ENCODE results near the gene CAMSAP1. TPM values are rescaled to one million over a fixed set of nuclear protein-coding genes. Genes with fewer than 3 reads are reported as not detected.

Gene CAMSAP1
- total RNA-seq, 1 experiment from 2014 or later = 16.7 TPM

DNA sequence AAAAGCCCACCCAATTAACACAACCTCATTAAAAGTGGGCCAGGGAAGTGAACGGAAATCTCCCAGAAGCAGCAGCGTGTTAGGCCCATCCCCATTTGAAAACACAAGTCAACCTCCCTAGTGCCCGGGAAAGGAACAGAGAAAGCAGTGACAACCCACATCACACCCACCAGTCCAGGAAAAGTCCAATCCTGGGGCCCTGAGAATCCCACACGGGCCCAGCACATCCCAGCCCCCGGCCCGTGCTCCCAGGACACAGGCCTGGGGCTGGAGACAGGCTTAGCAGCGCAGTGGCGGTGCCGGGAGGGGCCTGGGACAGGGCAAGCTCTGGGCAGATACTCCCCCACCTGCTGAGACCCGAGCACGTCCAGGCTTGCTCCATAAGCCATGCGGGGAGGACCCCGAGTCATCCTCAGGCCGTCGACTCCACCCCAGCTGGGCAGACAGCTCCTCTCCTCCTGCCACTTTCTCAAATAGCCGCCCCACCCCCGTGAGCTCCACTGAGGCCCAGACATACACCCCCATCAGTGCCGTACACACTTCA is 104.4 kb downstream of the CAMSAP1 start:
- Histone ChIP-seq H3K36me3 (ENCODE audit: low read depth) (no peaks in the 10 kb centered on the region), H3K9me3 (ENCODE audit: insufficient read depth, low read depth) (no peaks in the 10 kb centered on the region), H3K4me3 (no peak overlapping the region), H3K27ac (no peak overlapping the region), H4K20me1 (ENCODE audit: insufficient read depth) (no peaks in the 10 kb centered on the region), H3K79me2 (ENCODE audit: low read depth) (no peaks in the 10 kb centered on the region), H3K4me1 (replicated peaks; ENCODE audit: insufficient read depth) (no peaks in the 10 kb centered on the region), H3F3A (ENCODE audit: insufficient read depth, low read depth) (no peaks in the 10 kb centered on the region), H2AFZ (no peak overlapping the region), H3K27me3 (ENCODE audit: insufficient read depth, low read depth) (no peaks in the 10 kb centered on the region), H3K9me2 (ENCODE audit: insufficient read depth) (no peaks in the 10 kb centered on the region), H3K4me2 (no peak overlapping the region)
- no peak for DNase-seq
- ChIA-PET CTCF (no interaction called here), POLR2A (ENCODE audit: unreplicated experiment) (interaction anchor here (0.6 kb wide), 1 partner anchor 13 kb away, joined by 4 read pairs; no protein-coding TSS in a partner anchor)
- TF ChIP-seq EZH2 (IDR thresholded peaks at IDR 0.05; ENCODE audit: low read depth) = no peak
- TF ChIP-seq, protein P1, sequence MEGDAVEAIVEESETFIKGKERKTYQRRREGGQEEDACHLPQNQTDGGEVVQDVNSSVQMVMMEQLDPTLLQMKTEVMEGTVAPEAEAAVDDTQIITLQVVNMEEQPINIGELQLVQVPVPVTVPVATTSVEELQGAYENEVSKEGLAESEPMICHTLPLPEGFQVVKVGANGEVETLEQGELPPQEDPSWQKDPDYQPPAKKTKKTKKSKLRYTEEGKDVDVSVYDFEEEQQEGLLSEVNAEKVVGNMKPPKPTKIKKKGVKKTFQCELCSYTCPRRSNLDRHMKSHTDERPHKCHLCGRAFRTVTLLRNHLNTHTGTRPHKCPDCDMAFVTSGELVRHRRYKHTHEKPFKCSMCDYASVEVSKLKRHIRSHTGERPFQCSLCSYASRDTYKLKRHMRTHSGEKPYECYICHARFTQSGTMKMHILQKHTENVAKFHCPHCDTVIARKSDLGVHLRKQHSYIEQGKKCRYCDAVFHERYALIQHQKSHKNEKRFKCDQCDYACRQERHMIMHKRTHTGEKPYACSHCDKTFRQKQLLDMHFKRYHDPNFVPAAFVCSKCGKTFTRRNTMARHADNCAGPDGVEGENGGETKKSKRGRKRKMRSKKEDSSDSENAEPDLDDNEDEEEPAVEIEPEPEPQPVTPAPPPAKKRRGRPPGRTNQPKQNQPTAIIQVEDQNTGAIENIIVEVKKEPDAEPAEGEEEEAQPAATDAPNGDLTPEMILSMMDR (conservative IDR thresholded peaks at IDR 0.05) = no peak
- intact Hi-C loops (cut with micrococcal nuclease; ENCODE audit: unreplicated experiment) = no loop called here
- no TSS peak for BruUV-seq (replicated peaks)

DNA sequence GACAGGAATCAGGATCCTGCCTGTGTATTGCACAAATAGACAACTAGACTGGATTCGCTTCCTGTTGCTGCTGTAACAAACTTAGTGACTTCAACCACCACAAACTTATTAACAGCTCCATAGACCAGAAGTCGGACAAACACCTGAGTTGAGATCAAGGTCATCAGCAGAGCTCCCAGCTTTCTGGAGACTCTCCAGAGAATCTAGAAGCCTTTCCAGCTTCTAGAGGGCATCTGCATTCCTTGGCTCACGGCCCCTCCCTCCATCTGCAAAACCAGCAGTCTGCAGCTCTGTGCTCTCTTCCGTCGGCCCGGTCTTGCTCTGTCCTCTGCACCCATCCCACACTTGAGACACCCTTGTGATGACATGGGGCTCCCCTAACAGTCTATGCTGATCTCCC is 106.3 kb downstream of the CAMSAP1 start:
- no peak overlapping the region for H3K4me3 ChIP-seq
- H3F3A ChIP-seq (ENCODE audit: insufficient read depth, low read depth) = no peaks in the 10 kb centered on the region
- H3K79me2 ChIP-seq (ENCODE audit: low read depth) = no peaks in the 10 kb centered on the region
- H3K9me3 ChIP-seq (ENCODE audit: insufficient read depth, low read depth) = no peaks in the 10 kb centered on the region
- H3K4me2 ChIP-seq = no peak overlapping the region
- ChIA-PET POLR2A (ENCODE audit: unreplicated experiment) (no interaction called here), CTCF (no interaction called here)
- no peaks in the 10 kb centered on the region for H4K20me1 ChIP-seq (ENCODE audit: insufficient read depth)
- H3K27me3 ChIP-seq (ENCODE audit: insufficient read depth, low read depth) = no peaks in the 10 kb centered on the region
- no TSS peak for BruUV-seq (replicated peaks)
- no peaks in the 10 kb centered on the region for H3K36me3 ChIP-seq (ENCODE audit: low read depth)
- intact Hi-C loops (cut with micrococcal nuclease; ENCODE audit: unreplicated experiment) = no loop called here
- TF ChIP-seq, protein P1 (conservative IDR thresholded peaks at IDR 0.05) = no peak
- TF ChIP-seq EZH2 (IDR thresholded peaks at IDR 0.05; ENCODE audit: low read depth) = no peak
- H3K4me1 ChIP-seq (replicated peaks; ENCODE audit: insufficient read depth) = no peaks in the 10 kb centered on the region
- DNase-seq = no peak
- H3K9me2 ChIP-seq (ENCODE audit: insufficient read depth) = no peaks in the 10 kb centered on the region
- no peak overlapping the region for H3K27ac ChIP-seq
- no peak overlapping the region for H2AFZ ChIP-seq

DNA sequence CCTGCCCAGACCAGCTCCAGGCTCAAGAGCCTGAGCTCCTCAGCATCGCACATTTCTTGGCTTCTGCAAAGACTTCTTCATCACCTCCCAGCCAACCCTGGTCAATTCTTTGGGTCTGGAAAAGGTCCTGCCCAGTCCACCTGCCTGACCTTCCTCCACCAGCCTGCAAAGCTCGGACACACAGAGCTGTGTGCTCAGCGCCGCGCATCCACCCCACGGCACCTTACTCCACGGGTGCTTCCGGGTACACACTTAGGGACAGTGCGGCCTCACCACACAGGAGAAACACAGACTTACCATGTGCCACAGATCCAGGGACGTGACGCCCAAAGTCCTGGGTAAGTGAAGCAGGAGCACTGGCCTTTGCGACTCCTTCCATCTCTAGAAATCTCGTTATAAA is 108.1 kb downstream of the CAMSAP1 start:
- no TSS peak for BruUV-seq (replicated peaks)
- Histone ChIP-seq H3K9me2 (ENCODE audit: insufficient read depth) (no peaks in the 10 kb centered on the region), H3F3A (ENCODE audit: insufficient read depth, low read depth) (no peaks in the 10 kb centered on the region), H3K36me3 (ENCODE audit: low read depth) (no peaks in the 10 kb centered on the region), H3K27me3 (ENCODE audit: insufficient read depth, low read depth) (no peaks in the 10 kb centered on the region), H3K79me2 (ENCODE audit: low read depth) (no peaks in the 10 kb centered on the region), H3K4me3 (no peak overlapping the region), H3K4me1 (replicated peaks; ENCODE audit: insufficient read depth) (no peaks in the 10 kb centered on the region), H2AFZ (no peak overlapping the region), H4K20me1 (ENCODE audit: insufficient read depth) (no peaks in the 10 kb centered on the region), H3K9me3 (ENCODE audit: insufficient read depth, low read depth) (no peaks in the 10 kb centered on the region), H3K27ac (no peak overlapping the region), H3K4me2 (no peak overlapping the region)
- intact Hi-C loops (cut with micrococcal nuclease; ENCODE audit: unreplicated experiment) = loop anchor here (5.0 kb wide), 1 partner anchor 323 kb away; no protein-coding TSS in a partner anchor
- POLR2A ChIA-PET (ENCODE audit: unreplicated experiment) = no interaction called here
- CTCF ChIA-PET = no interaction called here
- DNase-seq = no peak
- TF ChIP-seq, protein P1 (conservative IDR thresholded peaks at IDR 0.05) = no peak
- TF ChIP-seq EZH2 (IDR thresholded peaks at IDR 0.05; ENCODE audit: low read depth) = no peak

Data from PC-9 (cell line).